Gastrocnemius medialis (tissue), 4 donors: ENCODE results near the gene ADAM11. TPM values are rescaled to one million over a fixed set of nuclear protein-coding genes. Genes with fewer than 3 reads are reported as not detected.
A peak's percentile ranks its signal among the peaks of the same experiment; 100 is the strongest.

Experiments used
- ATAC-seq, 2 donors: fragments of 150-250 bp; one replicate each; pipeline ENCODE4 v1.9.1; 2016
- DNase-seq, 2 donors: peaks; one replicate each; pipeline ENCODE4 v3.0.0-alpha.2; 2019
- H3K27ac ChIP-seq, 4 donors: fragments of 200-600 bp; sonication (generic); 1 replicate in 1 of 4; 2 replicates in 3 of 4; pipeline ENCODE4 v1.5.1; 2016 to 2018; ENCODE audit warnings: mild to moderate bottlenecking in 2 of 4, moderate library complexity in 1 of 4
- H3K27me3 ChIP-seq, 3 donors: fragments of 200-600 bp; sonication (generic) in 2 of 3; 1 replicate in 1 of 3; 2 replicates in 2 of 3; pipeline versions ENCODE4 v1.5.1 to v1.6.0; 2016 to 2019; ENCODE audit warnings: mild to moderate bottlenecking in 1 of 3, moderate library complexity in 1 of 3
- H3K36me3 ChIP-seq, 2 donors: fragments of 200-600 bp; sonication (generic) in 1 of 2; one replicate each; pipeline ENCODE4 v1.5.1; 2017 to 2018
- H3K4me1 ChIP-seq, 2 donors: fragments of 200-600 bp; sonication (generic) in 1 of 2; one replicate each; pipeline ENCODE4 v1.5.1; 2016 to 2017; ENCODE audit warnings: mild to moderate bottlenecking in 2 of 2
- H3K4me3 ChIP-seq, 4 donors: fragments of 200-600 bp; sonication (generic) in 3 of 4; 1 replicate in 1 of 4; 2 replicates in 3 of 4; pipeline ENCODE4 v1.5.1; 2016 to 2019; ENCODE audit warnings: mild to moderate bottlenecking in 2 of 4
- H3K9me3 ChIP-seq, 3 donors: fragments of 200-600 bp; sonication (generic) in 2 of 3; 1 replicate in 1 of 3; 2 replicates in 2 of 3; pipeline ENCODE4 v1.5.1; 2016 to 2019
- CTCF ChIP-seq, 5 experiments: fragments of 450-650 bp in 3 of 5; fragments of 200-600 bp in 2 of 5; sonication (generic) in 2 of 5; IDR thresholded peaks in 4 of 5; conservative IDR thresholded peaks in 1 of 5; 1 replicate in 4 of 5; 2 replicates in 1 of 5; pipeline ENCODE4 v1.5.1; 2016 to 2019; ENCODE audit warnings: antibody characterized with exemption in 5 of 5, mild to moderate bottlenecking in 3 of 5, moderate library complexity in 3 of 5
- POLR2A ChIP-seq, 2 donors: fragments of 450-650 bp; IDR thresholded peaks; one replicate each; pipeline ENCODE4 v1.6.1; 2017; ENCODE audit warnings: antibody characterized with exemption in 2 of 2, mild to moderate bottlenecking in 2 of 2, moderate library complexity in 2 of 2
- in situ Hi-C, 4 donors: fragments of 200-750 bp; cut with MboI; loops; one replicate each; pipeline versions ENCODE4 v1.15.0 to v1.8.0; 2017; ENCODE audit warnings: low sequenced_read_pairs in 4 of 4
- intact Hi-C: fragments of 100-400 bp; cut with DNase I; formaldehyde crosslinking; loops from one replicate; pipeline ENCODE4 v1.15.1; 2023; ENCODE audit warnings: low total_unique reads
- total RNA-seq, 4 donors: library from RNA; depleted of rRNA; stranded (reverse); fragments of >200 nt; gene quantifications; one replicate each; pipeline versions ENCODE4 v1.1.0 to v1.2.3, GENCODE V29; 2016

The ADAM11 gene
- total RNA-seq, 4 donors from 2014 or later = 0.04 to 0.36 TPM; not detected in 2

- peak in 1 of 2 donors; percentile 22 for ATAC-seq
Observed at GRCh38 chr17:44779211-44780025, 20.6 kb downstream of the ADAM11 start.

GRCh38 chr17:44780161-44780560, 21.4 kb downstream of the ADAM11 start:
- intact Hi-C loops (no loop called here), in situ Hi-C loops (loop anchor here in 1 of 4 donors (25.0 kb wide), 1 partner anchor 232 kb away; no protein-coding TSS in a partner anchor)
- peaks cover 7 to 11% of the 10 kb centered on the region in 2 donors for H3K4me1 ChIP-seq
- no peaks in the 10 kb centered on the region for H3K27me3 ChIP-seq
- H3K9me3 ChIP-seq = no peaks in the 10 kb centered on the region
- no peak overlapping the region for H3K4me3 ChIP-seq
- ATAC-seq = no peak
- no peaks in the 10 kb centered on the region for H3K36me3 ChIP-seq
- TF ChIP-seq POLR2A (IDR thresholded peaks at IDR 0.05) (no peak), CTCF (IDR thresholded peaks at IDR 0.05 in 4 of 5, conservative IDR thresholded peaks at IDR 0.05 in 1 of 5) (no peak)
- DNase-seq = no peak
- H3K27ac ChIP-seq = no peak overlapping the region

More at GRCh38 chr17:44779211-44780025, 20.6 kb downstream of the ADAM11 start:
- Histone ChIP-seq H3K4me1 (peaks cover 9 to 14% of the 10 kb centered on the region in 2 donors), H3K27me3 (no peaks in the 10 kb centered on the region), H3K9me3 (no peaks in the 10 kb centered on the region), H3K36me3 (no peaks in the 10 kb centered on the region), H3K4me3 (peak overlapping the region; percentile 20 to 46 (median 36)), H3K27ac (no peak overlapping the region)
- DNase-seq = peak; percentile 15 to 51
- intact Hi-C loops (no loop called here), in situ Hi-C loops (loop anchor here (5.0 to 25.0 kb wide), 4 partner anchors 85 to 245 kb away; no protein-coding TSS in a partner anchor)
- peak; percentile 64 to 83 (median 75) for TF ChIP-seq CTCF (IDR thresholded peaks at IDR 0.05 in 4 of 5, conservative IDR thresholded peaks at IDR 0.05 in 1 of 5)
- TF ChIP-seq POLR2A (IDR thresholded peaks at IDR 0.05) = no peak

GRCh38 chr17:44780845-44781480, 22.2 kb downstream of the ADAM11 start:
- no peak overlapping the region for H3K4me3 ChIP-seq
- H3K36me3 ChIP-seq = no peaks in the 10 kb centered on the region
- TF ChIP-seq CTCF (IDR thresholded peaks at IDR 0.05 in 4 of 5, conservative IDR thresholded peaks at IDR 0.05 in 1 of 5) (no peak), POLR2A (IDR thresholded peaks at IDR 0.05) (no peak)
- H3K27ac ChIP-seq = no peak overlapping the region
- H3K9me3 ChIP-seq = no peaks in the 10 kb centered on the region
- H3K4me1 ChIP-seq = peaks cover 3 to 4% of the 10 kb centered on the region in 2 donors
- no peak for ATAC-seq
- DNase-seq = no peak
- intact Hi-C loops = no loop called here
- in situ Hi-C loops = loop anchor here in 1 of 4 donors (25.0 kb wide), 1 partner anchor 231 kb away; no protein-coding TSS in a partner anchor
- H3K27me3 ChIP-seq = no peaks in the 10 kb centered on the region

GRCh38 chr17:44781551-44782325, 22.9 kb downstream of the ADAM11 start:
- Histone ChIP-seq H3K9me3 (no peaks in the 10 kb centered on the region), H3K4me1 (peaks cover 3 to 5% of the 10 kb centered on the region in 2 donors), H3K4me3 (no peak overlapping the region), H3K36me3 (no peaks in the 10 kb centered on the region), H3K27me3 (no peaks in the 10 kb centered on the region), H3K27ac (peak overlapping the region; percentile 1 to 58 (median 18))
- TF ChIP-seq POLR2A (IDR thresholded peaks at IDR 0.05) (no peak), CTCF (IDR thresholded peaks at IDR 0.05 in 4 of 5, conservative IDR thresholded peaks at IDR 0.05 in 1 of 5) (no peak)
- DNase-seq (no peak), ATAC-seq (peak in 1 of 2 donors; percentile 18)
- intact Hi-C loops (no loop called here), in situ Hi-C loops (loop anchor here in 1 of 4 donors (25.0 kb wide), 1 partner anchor 231 kb away; no protein-coding TSS in a partner anchor)
